Trophoblast cell (in vitro differentiated cells and primary cell): ENCODE results near the gene APPBP2.
A peak's percentile ranks its signal among the peaks of the same experiment; 100 is the strongest.
"Not testable (repeated sequence)": the region's sequence is repeated elsewhere in the genome, so short reads cannot be mapped to it uniquely, and the experiment has no call there.

Experiments used
- DNase-seq, 2 donors: peaks; one replicate each; pipeline ENCODE4 v3.0.0-alpha.2; 2016
- H2AFZ ChIP-seq: 2 replicates; pipeline ENCODE4 v1.6.1; 2013; ENCODE audit warnings: low read length, moderate library complexity, mild to moderate bottlenecking; ENCODE audit not compliant: insufficient read depth, poor library complexity
- H2AK5ac ChIP-seq: 2 replicates; pipeline ENCODE4 v1.6.1; 2013; ENCODE audit warnings: mild to moderate bottlenecking, low read length
- H2BK120ac ChIP-seq: 2 replicates; pipeline ENCODE4 v1.6.1; 2013; ENCODE audit warnings: low read length, mild to moderate bottlenecking, moderate library complexity; ENCODE audit not compliant: insufficient read depth, poor library complexity
- H2BK12ac ChIP-seq: 2 replicates; pipeline ENCODE4 v1.6.1; 2013; ENCODE audit warnings: mild to moderate bottlenecking, low read length, moderate library complexity
- H2BK5ac ChIP-seq: 2 replicates; pipeline ENCODE4 v1.6.1; 2013; ENCODE audit warnings: low read length, low read depth, moderate library complexity, mild to moderate bottlenecking; ENCODE audit not compliant: poor library complexity
- H3K14ac ChIP-seq: 2 replicates; pipeline ENCODE4 v1.6.1; 2013; ENCODE audit warnings: mild to moderate bottlenecking, low read length
- H3K18ac ChIP-seq: 2 replicates; pipeline ENCODE4 v1.6.1; 2013; ENCODE audit warnings: mild to moderate bottlenecking, low read length
- H3K23ac ChIP-seq: 2 replicates; pipeline ENCODE4 v1.6.1; 2013; ENCODE audit warnings: low read length
- H3K27ac ChIP-seq: 2 replicates; pipeline ENCODE4 v1.5.1; 2013; ENCODE audit warnings: low read depth, mild to moderate bottlenecking, inconsistent platforms, low read length, moderate library complexity
- H3K27me3 ChIP-seq: 2 replicates; pipeline ENCODE4 v1.6.1; 2013; ENCODE audit warnings: inconsistent platforms, mild to moderate bottlenecking, low read length, moderate library complexity; ENCODE audit not compliant: insufficient read depth
- H3K36me3 ChIP-seq, 2 experiments: 1 replicate in 1 of 2; 2 replicates in 1 of 2; pipeline ENCODE4 v1.6.1; 2013; ENCODE audit warnings: low read length in 2 of 2, mild to moderate bottlenecking in 2 of 2, moderate library complexity in 1 of 2; ENCODE audit not compliant: insufficient read depth in 2 of 2, control insufficient read depth in 1 of 2
- H3K4ac ChIP-seq: 2 replicates; pipeline ENCODE4 v1.6.1; 2013; ENCODE audit warnings: low read depth, mild to moderate bottlenecking, low read length, moderate library complexity
- H3K4me1 ChIP-seq, 2 experiments: 1 replicate in 1 of 2; 2 replicates in 1 of 2; pipeline ENCODE4 v1.6.1; 2013; ENCODE audit warnings: low read length in 2 of 2, mild to moderate bottlenecking in 2 of 2, moderate library complexity in 1 of 2; ENCODE audit not compliant: insufficient read depth in 2 of 2, control insufficient read depth in 1 of 2
- H3K4me2 ChIP-seq: 2 replicates; pipeline ENCODE4 v1.6.1; 2013; ENCODE audit warnings: inconsistent platforms, mild to moderate bottlenecking, low read length, moderate library complexity
- H3K4me3 ChIP-seq: 2 replicates; pipeline ENCODE4 v1.5.1; 2013; ENCODE audit warnings: mild to moderate bottlenecking, low read depth, low read length, inconsistent platforms
- H3K79me1 ChIP-seq: one replicate; pipeline ENCODE4 v1.6.1; 2013; ENCODE audit warnings: low read length
- H3K79me2 ChIP-seq: 2 replicates; pipeline ENCODE4 v1.6.1; 2013; ENCODE audit warnings: low read length, mild to moderate bottlenecking; ENCODE audit not compliant: control insufficient read depth, insufficient read depth, poor library complexity
- H3K9ac ChIP-seq: 2 replicates; pipeline ENCODE4 v1.6.1; 2013; ENCODE audit warnings: mild to moderate bottlenecking, low read length
- H3K9me3 ChIP-seq: 2 replicates; pipeline ENCODE4 v1.6.1; 2013; ENCODE audit warnings: low read depth, mild to moderate bottlenecking, control low read depth, inconsistent platforms, low read length; ENCODE audit not compliant: insufficient read depth
- H4K12ac ChIP-seq: 2 replicates; pipeline ENCODE4 v1.6.1; 2013; ENCODE audit warnings: low read depth, mild to moderate bottlenecking, low read length, moderate library complexity
- H4K8ac ChIP-seq: 2 replicates; pipeline ENCODE4 v1.6.1; 2013; ENCODE audit warnings: low read depth, mild to moderate bottlenecking, low read length, moderate library complexity
- H4K91ac ChIP-seq: one replicate; pipeline ENCODE4 v1.6.1; 2013; ENCODE audit warnings: low read depth, mild to moderate bottlenecking, low read length, moderate library complexity
- WGBS: extraction: QIAGEN DNeasy Blood & Tissue Kit; methylation state at CpG from one replicate; pipeline ENCODE4 v1.1.7; 2013; ENCODE audit warnings: missing lambda C conversion rate; ENCODE audit not compliant: insufficient read length, insufficient coverage; ENCODE audit errors: extremely low coverage; 5-methylcytosine and 5-hydroxymethylcytosine counted together

The APPBP2 gene

GRCh38 chr17:60422162-60422665, 103.8 kb downstream of the APPBP2 start, which contains the start of gene CHCT1:
Gene CHCT1, plus strand, starts transcription at chr17:60422489. Its CDS starts 104 bp downstream, at chr17:60422593.
- Histone ChIP-seq H3K4me3 (peak within 1 kb of the TSS; percentile 68), H4K91ac (peak within 1 kb of the TSS; percentile 48), H2BK120ac (peak within 1 kb of the TSS; percentile 57), H3K79me1 (peaks cover 5% of the 10 kb centered on the region), H3K79me2 (peaks cover 2% of the 10 kb centered on the region), H2BK5ac (peak within 1 kb of the TSS; percentile 1), H3K18ac (peak within 1 kb of the TSS; percentile 55), H3K27ac (no peak within 1 kb of the TSS), H3K36me3 (no peaks in the 10 kb centered on the region), H4K8ac (peak within 1 kb of the TSS; percentile 89), H2AFZ (peak within 1 kb of the TSS; percentile 76), H2BK12ac (peak within 1 kb of the TSS; percentile 89), H3K23ac (no peak within 1 kb of the TSS), H3K4ac (no peak within 1 kb of the TSS), H3K4me2 (peak within 1 kb of the TSS; percentile 94), H3K14ac (peak within 1 kb of the TSS; percentile 59), H3K27me3 (no peaks in the 10 kb centered on the region), H2AK5ac (no peak within 1 kb of the TSS), H3K9ac (peak within 1 kb of the TSS; percentile 54), H3K9me3 (no peaks in the 10 kb centered on the region), H4K12ac (peak within 1 kb of the TSS; percentile 80), H3K4me1 (peaks cover 0 to 2% of the 10 kb centered on the region in 2 experiments)
- WGBS = no CpG with 5 or more reads among the region's 18 CpGs
- DNase-seq = no peak

- Histone ChIP-seq H3K27ac (no peak overlapping the region), H2BK5ac (peak overlapping the region; percentile 1), H2AFZ (peak overlapping the region; percentile 76), H3K4ac (no peak overlapping the region), H3K9ac (peak overlapping the region; percentile 54), H3K4me3 (peak overlapping the region; percentile 68), H4K12ac (peak overlapping the region; percentile 80), H3K18ac (peak overlapping the region; percentile 55), H3K14ac (peak overlapping the region; percentile 59), H3K36me3 (no peaks in the 10 kb centered on the region), H2BK12ac (peak overlapping the region; percentile 89), H3K79me2 (peaks cover 2% of the 10 kb centered on the region), H3K27me3 (no peaks in the 10 kb centered on the region), H3K9me3 (no peaks in the 10 kb centered on the region), H2BK120ac (peak overlapping the region; percentile 57), H3K79me1 (peaks cover 5% of the 10 kb centered on the region), H3K4me1 (peaks cover 0 to 2% of the 10 kb centered on the region in 2 experiments), H2AK5ac (no peak overlapping the region), H4K8ac (peak overlapping the region; percentile 89), H4K91ac (peak overlapping the region; percentile 48), H3K23ac (no peak overlapping the region), H3K4me2 (peak overlapping the region; percentile 94)
- WGBS = no CpG with 5 or more reads among the region's 66 CpGs
- peak; percentile 40 to 73 for DNase-seq
Measured at GRCh38 chr17:60421273-60422161, 104.5 kb downstream of the APPBP2 start.

DNA sequence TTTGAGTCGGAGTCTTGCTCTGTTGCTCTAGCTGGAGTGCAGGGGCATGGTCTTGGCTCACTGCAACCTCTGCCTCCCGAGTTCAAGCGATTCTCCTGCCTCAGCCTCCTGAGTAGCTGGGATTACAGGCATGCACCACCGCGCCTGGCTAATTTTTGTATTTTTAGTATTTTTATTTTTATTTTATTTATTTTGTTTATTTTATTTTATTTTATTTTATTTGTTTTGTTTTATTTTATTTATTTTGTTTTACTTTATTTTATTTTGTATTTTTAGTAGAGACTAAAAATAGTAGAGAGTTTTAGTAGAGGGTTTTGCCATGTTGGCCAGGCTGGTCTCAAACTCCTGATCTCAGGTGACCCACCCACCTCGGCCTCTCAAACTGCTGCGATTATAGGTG, 106.2 kb downstream of the APPBP2 start:
- no CpG with 5 or more reads among the region's 7 CpGs for WGBS
- H3K4me2 ChIP-seq, H4K91ac ChIP-seq, H2AK5ac ChIP-seq, H3K36me3 ChIP-seq, H3K79me1 ChIP-seq, H3K79me2 ChIP-seq, H3K18ac ChIP-seq, H3K9me3 ChIP-seq, H3K27ac ChIP-seq, H3K4me1 ChIP-seq, H4K8ac ChIP-seq, H2AFZ ChIP-seq, DNase-seq, H3K4ac ChIP-seq, H3K27me3 ChIP-seq, H2BK5ac ChIP-seq, H2BK120ac ChIP-seq, H3K14ac ChIP-seq, H3K4me3 ChIP-seq, H3K9ac ChIP-seq, H3K23ac ChIP-seq, H4K12ac ChIP-seq, H2BK12ac ChIP-seq: not testable (repeated sequence)

- H2BK12ac ChIP-seq = not testable (repeated sequence)
Measured at GRCh38 chr17:60419003-60419402, 107.0 kb downstream of the APPBP2 start.

More at GRCh38 chr17:60419003-60419402, 107.0 kb downstream of the APPBP2 start:
- not testable (repeated sequence) for H3K36me3 ChIP-seq, H2BK120ac ChIP-seq, H3K23ac ChIP-seq, H3K4me3 ChIP-seq, H3K9me3 ChIP-seq, H3K27me3 ChIP-seq, H4K8ac ChIP-seq, H4K91ac ChIP-seq, H3K4ac ChIP-seq, H3K18ac ChIP-seq, H3K4me1 ChIP-seq, H2AFZ ChIP-seq, H3K27ac ChIP-seq, H4K12ac ChIP-seq, H3K79me1 ChIP-seq, H2BK5ac ChIP-seq, H3K4me2 ChIP-seq, H3K79me2 ChIP-seq, H2AK5ac ChIP-seq, DNase-seq, H3K9ac ChIP-seq, H3K14ac ChIP-seq
- no CpG with 5 or more reads among the region's 4 CpGs for WGBS
